ENCODE results near the gene CT45A9. TPM values are rescaled to one million over a fixed set of nuclear protein-coding genes. Genes with fewer than 3 reads are reported as not detected.
"Not testable (repeated sequence)": the region's sequence is repeated elsewhere in the genome, so short reads cannot be mapped to it uniquely, and the experiment has no call there.

Gene CT45A9
- total and polyA plus RNA-seq, 4 donors: not detected

DNA sequence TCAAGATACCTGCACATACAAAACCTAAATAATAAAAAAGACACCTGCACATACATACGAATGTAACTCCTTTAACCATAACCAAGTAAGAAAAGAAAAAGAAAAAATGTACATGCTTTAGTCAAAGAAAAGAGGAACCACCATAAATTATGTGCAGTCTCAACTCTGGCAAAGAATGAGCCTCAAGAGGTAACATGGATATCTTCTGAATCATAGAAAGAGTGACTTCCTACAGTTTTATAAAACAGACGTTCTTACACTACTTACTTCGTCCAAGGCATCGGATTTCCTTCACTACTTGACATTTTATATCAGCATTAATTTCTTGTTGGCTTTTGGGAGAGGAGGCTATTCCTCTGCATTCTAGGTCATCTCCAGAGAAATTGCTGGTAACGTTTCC, 11.1 kb upstream of the CT45A9 start:
- H3K9me3 ChIP-seq (ENCODE audit: control insufficient read depth, low read length); DNase-seq; H3K27ac ChIP-seq (ENCODE audit: low read depth in 1 of 2, low read length in 2 of 2); intact Hi-C loops (cut with DNase I); ATAC-seq (ENCODE audit: low FRiP score); H3K4me3 ChIP-seq (ENCODE audit: low read length in 2 of 2); H3K4me1 ChIP-seq (ENCODE audit: control insufficient read depth in 1 of 2, insufficient read depth in 2 of 2, low read length in 2 of 2); H3K27me3 ChIP-seq (ENCODE audit: control insufficient read depth in 1 of 2, insufficient read depth in 2 of 2, low read length in 1 of 2); H3K36me3 ChIP-seq (ENCODE audit: control insufficient read depth in 1 of 2, insufficient read depth in 2 of 2, low read length in 1 of 2): not testable (repeated sequence)
- 51 to 65% methylated on average over 4 of the region's 5 CpGs for WGBS, 2 donors

DNA sequence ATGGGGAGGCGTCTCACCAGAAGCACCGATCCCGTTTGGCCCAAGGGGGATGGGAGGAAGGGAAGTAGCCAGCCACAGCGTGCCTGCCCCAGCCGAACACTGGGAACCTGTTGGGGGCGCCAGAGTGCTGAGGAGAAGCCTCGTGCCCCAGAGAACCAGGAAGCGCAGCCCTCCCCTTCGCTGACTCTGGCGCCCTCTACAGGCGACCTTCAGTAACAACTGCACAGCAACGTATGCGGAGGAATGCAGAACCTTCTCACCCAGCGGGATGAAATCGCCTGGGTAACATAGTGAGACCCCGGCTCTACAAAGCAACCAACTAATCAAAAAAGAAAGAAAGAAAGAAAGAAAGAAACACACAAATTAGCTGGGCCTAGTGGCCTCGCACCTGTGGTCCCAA, 17.2 kb downstream of the CT45A9 start, which contains the start of gene CT45A8:
TSS of gene CT45A8 (minus strand) at position 101 of the 400 bp plus-strand sequence. CDS start 3,755 bp downstream, outside the sequence.
- H3K36me3 ChIP-seq (ENCODE audit: control insufficient read depth in 1 of 2, insufficient read depth in 2 of 2, low read length in 1 of 2); H3K27ac ChIP-seq (ENCODE audit: low read depth in 1 of 2, low read length in 2 of 2); H3K9me3 ChIP-seq (ENCODE audit: control insufficient read depth, low read length); ATAC-seq (ENCODE audit: low FRiP score); intact Hi-C loops (cut with DNase I); H3K27me3 ChIP-seq (ENCODE audit: control insufficient read depth in 1 of 2, insufficient read depth in 2 of 2, low read length in 1 of 2); DNase-seq; H3K4me3 ChIP-seq (ENCODE audit: low read length in 2 of 2); H3K4me1 ChIP-seq (ENCODE audit: control insufficient read depth in 1 of 2, insufficient read depth in 2 of 2, low read length in 2 of 2): not testable (repeated sequence)
- WGBS, 2 donors: no CpG with 5 or more reads among the region's 17 CpGs

DNA sequence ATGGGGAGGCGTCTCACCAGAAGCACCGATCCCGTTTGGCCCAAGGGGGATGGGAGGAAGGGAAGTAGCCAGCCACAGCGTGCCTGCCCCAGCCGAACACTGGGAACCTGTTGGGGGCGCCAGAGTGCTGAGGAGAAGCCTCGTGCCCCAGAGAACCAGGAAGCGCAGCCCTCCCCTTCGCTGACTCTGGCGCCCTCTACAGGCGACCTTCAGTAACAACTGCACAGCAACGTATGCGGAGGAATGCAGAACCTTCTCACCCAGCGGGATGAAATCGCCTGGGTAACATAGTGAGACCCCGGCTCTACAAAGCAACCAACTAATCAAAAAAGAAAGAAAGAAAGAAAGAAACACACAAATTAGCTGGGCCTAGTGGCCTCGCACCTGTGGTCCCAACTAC, 34.4 kb downstream of the CT45A9 start, which contains the start of gene CT45A7:
TSS of gene CT45A7 (minus strand) at position 101 of the 400 bp plus-strand sequence. CDS start 3,747 bp downstream, outside the sequence.
- H3K27me3 ChIP-seq (ENCODE audit: control insufficient read depth in 1 of 2, insufficient read depth in 2 of 2, low read length in 1 of 2); H3K4me1 ChIP-seq (ENCODE audit: control insufficient read depth in 1 of 2, insufficient read depth in 2 of 2, low read length in 2 of 2); DNase-seq; H3K27ac ChIP-seq (ENCODE audit: low read depth in 1 of 2, low read length in 2 of 2); H3K4me3 ChIP-seq (ENCODE audit: low read length in 2 of 2); H3K36me3 ChIP-seq (ENCODE audit: control insufficient read depth in 1 of 2, insufficient read depth in 2 of 2, low read length in 1 of 2); ATAC-seq (ENCODE audit: low FRiP score); H3K9me3 ChIP-seq (ENCODE audit: control insufficient read depth, low read length); intact Hi-C loops (cut with DNase I): not testable (repeated sequence)
- whole genome bisulfite sequencing, 2 donors: no CpG with 5 or more reads among the region's 17 CpGs

DNA sequence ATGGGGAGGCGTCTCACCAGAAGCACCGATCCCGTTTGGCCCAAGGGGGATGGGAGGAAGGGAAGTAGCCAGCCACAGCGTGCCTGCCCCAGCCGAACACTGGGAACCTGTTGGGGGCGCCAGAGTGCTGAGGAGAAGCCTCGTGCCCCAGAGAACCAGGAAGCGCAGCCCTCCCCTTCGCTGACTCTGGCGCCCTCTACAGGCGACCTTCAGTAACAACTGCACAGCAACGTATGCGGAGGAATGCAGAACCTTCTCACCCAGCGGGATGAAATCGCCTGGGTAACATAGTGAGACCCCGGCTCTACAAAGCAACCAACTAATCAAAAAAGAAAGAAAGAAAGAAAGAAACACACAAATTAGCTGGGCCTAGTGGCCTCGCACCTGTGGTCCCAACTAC, 51.7 kb downstream of the CT45A9 start, which contains the start of gene CT45A2:
TSS of gene CT45A2 (minus strand) at position 101 of the 400 bp plus-strand sequence. CDS start 3,747 bp downstream, outside the sequence.
- no CpG with 5 or more reads among the region's 17 CpGs for WGBS, 2 donors
- ATAC-seq (ENCODE audit: low FRiP score); intact Hi-C loops (cut with DNase I): not testable (repeated sequence)

More for the DNA sequence above, 51.7 kb downstream of the CT45A9 start, which contains the start of gene CT45A2:
- not testable (repeated sequence) for H3K27ac ChIP-seq (ENCODE audit: low read depth in 1 of 2, low read length in 2 of 2); H3K4me1 ChIP-seq (ENCODE audit: control insufficient read depth in 1 of 2, insufficient read depth in 2 of 2, low read length in 2 of 2); H3K4me3 ChIP-seq (ENCODE audit: low read length in 2 of 2); DNase-seq; H3K36me3 ChIP-seq (ENCODE audit: control insufficient read depth in 1 of 2, insufficient read depth in 2 of 2, low read length in 1 of 2); H3K9me3 ChIP-seq (ENCODE audit: control insufficient read depth, low read length); H3K27me3 ChIP-seq (ENCODE audit: control insufficient read depth in 1 of 2, insufficient read depth in 2 of 2, low read length in 1 of 2)

Other genes starting within 250 kb of the CT45A9 start
- not detected for gene CT45A1, start 158.2 kb downstream of the CT45A9 start, total RNA-seq
- gene CT45A1, start 158.2 kb downstream of the CT45A9 start, polyA plus RNA-seq: not detected
- gene CT45A3, start 103.6 kb downstream of the CT45A9 start, total RNA-seq: not detected
- not detected for gene CT45A3, start 103.6 kb downstream of the CT45A9 start, polyA plus RNA-seq
- gene CT45A5, start 86.3 kb downstream of the CT45A9 start, total RNA-seq: not detected
- not detected for gene CT45A5, start 86.3 kb downstream of the CT45A9 start, polyA plus RNA-seq
- gene CT45A6, start 69.0 kb downstream of the CT45A9 start, total RNA-seq: not detected
- not detected for gene CT45A6, start 69.0 kb downstream of the CT45A9 start, polyA plus RNA-seq
- not detected for gene CT45A2, start 51.8 kb downstream of the CT45A9 start, total RNA-seq
- gene CT45A2, start 51.8 kb downstream of the CT45A9 start, polyA plus RNA-seq: not detected
- gene CT45A7, start 34.5 kb downstream of the CT45A9 start, total RNA-seq: not detected
- gene CT45A7, start 34.5 kb downstream of the CT45A9 start, polyA plus RNA-seq: not detected
- not detected for gene CT45A8, start 17.3 kb downstream of the CT45A9 start, total RNA-seq
- not detected for gene CT45A8, start 17.3 kb downstream of the CT45A9 start, polyA plus RNA-seq
- gene CT45A10, start 21.6 kb upstream of the CT45A9 start, total RNA-seq: not detected
- gene CT45A10, start 21.6 kb upstream of the CT45A9 start, polyA plus RNA-seq: not detected
- gene SAGE1, start 21.9 kb upstream of the CT45A9 start, total RNA-seq: not detected
- gene SAGE1, start 21.9 kb upstream of the CT45A9 start, polyA plus RNA-seq: not detected
- gene MMGT1, start 102.2 kb upstream of the CT45A9 start, total RNA-seq: 10 to 100 TPM; 27.8 to 33.1 TPM
- 10 to 100 TPM; 19.3 to 25.3 TPM for gene MMGT1, start 102.2 kb upstream of the CT45A9 start, polyA plus RNA-seq
- gene SLC9A6, start 113.6 kb upstream of the CT45A9 start, total RNA-seq: 10 to 100 TPM; 14.7 to 17.2 TPM
- 10 to 100 TPM in 1 of 2 donors, 1 to 10 TPM in 1; 7.0 to 16.7 TPM for gene SLC9A6, start 113.6 kb upstream of the CT45A9 start, polyA plus RNA-seq